GM12892 (cell line): ENCODE measurements around the gene TEX2.
"Not testable (repeated sequence)": the region's sequence is repeated elsewhere in the genome, so short reads cannot be mapped to it uniquely, and the experiment has no call there.

Source experiments
- POLR2A ChIP-seq: IDR thresholded peaks from 2 replicates; pipeline ENCODE4 v1.6.1; 2011; ENCODE audit warnings: low read depth, low read length, control low read depth
- POLR2AphosphoS5 ChIP-seq: IDR thresholded peaks from 2 replicates; pipeline ENCODE4 v1.6.1; 2011; ENCODE audit warnings: low read depth, low read length, control low read depth

DNA sequence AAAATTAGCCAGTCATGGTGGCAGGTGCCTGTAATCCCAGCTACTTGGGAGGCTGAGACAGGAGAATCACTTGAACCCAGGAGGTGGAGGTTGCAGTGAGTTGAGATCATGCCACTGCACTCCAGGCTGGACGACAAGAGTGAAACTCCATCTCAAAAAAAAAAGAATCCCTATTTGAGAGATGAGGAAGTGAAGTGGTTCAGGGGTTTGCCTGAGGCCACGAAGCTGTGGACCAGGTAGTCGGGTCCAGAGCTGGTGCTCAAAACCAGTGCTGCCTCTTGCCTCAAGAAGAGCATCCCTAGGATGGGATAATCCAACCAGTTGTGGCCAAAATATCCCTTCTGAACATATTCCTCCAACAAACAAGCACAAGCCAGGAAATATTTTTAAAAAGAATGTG, 95.4 kb downstream of the TEX2 start:
- not testable (repeated sequence) for TF ChIP-seq POLR2A, POLR2AphosphoS5
